Coronary artery (tissue), 2 donors: ENCODE data around the gene SH3TC2.

Source experiments
- DNase-seq: peaks from one replicate; pipeline ENCODE4 v3.0.0-alpha.2; 2017; ENCODE audit warnings: low spot score
- H3K27ac ChIP-seq, 2 donors: fragments of 200-600 bp; sonication (generic); one replicate each; pipeline ENCODE4 v1.5.1; 2016 to 2019
- H3K4me3 ChIP-seq: fragments of 200-600 bp; sonication (generic); 2 replicates; pipeline ENCODE4 v1.5.1; 2016; ENCODE audit warnings: mild to moderate bottlenecking, moderate library complexity
- CTCF ChIP-seq: fragments of 200-600 bp; sonication (generic); IDR thresholded peaks from one replicate; pipeline ENCODE4 v1.5.1; 2019; ENCODE audit warnings: antibody characterized with exemption

Gene SH3TC2

GRCh38 chr5:149072791-149073190, 9.9 kb upstream of the SH3TC2 start:
- Histone ChIP-seq H3K27ac (no peak overlapping the region), H3K4me3 (no peak overlapping the region)
- no peak for DNase-seq
- TF ChIP-seq CTCF: no peak

- TF ChIP-seq CTCF: no peak
- no peak for DNase-seq
- no peak overlapping the region for H3K27ac ChIP-seq
These were observed 9.5 kb upstream of the SH3TC2 start for GRCh38 chr5:149072376-149072775.

GRCh38 chr5:149071756-149072155, 8.9 kb upstream of the SH3TC2 start:
- Histone ChIP-seq H3K4me3 (no peak overlapping the region), H3K27ac (no peak overlapping the region)
- no peak for DNase-seq
- TF ChIP-seq CTCF: no peak

More at GRCh38 chr5:149072376-149072775, 9.5 kb upstream of the SH3TC2 start:
- no peak overlapping the region for H3K4me3 ChIP-seq

GRCh38 chr5:149071216-149071615, 8.4 kb upstream of the SH3TC2 start:
- no peak overlapping the region for H3K27ac ChIP-seq
- DNase-seq: no peak
- TF ChIP-seq CTCF: no peak

GRCh38 chr5:149069711-149070110, 6.8 kb upstream of the SH3TC2 start:
- no peak overlapping the region for H3K4me3 ChIP-seq
- H3K27ac ChIP-seq: no peak overlapping the region
- no peak for DNase-seq
- no peak for TF ChIP-seq CTCF

More at GRCh38 chr5:149071216-149071615, 8.4 kb upstream of the SH3TC2 start:
- no peak overlapping the region for H3K4me3 ChIP-seq

- no peak for DNase-seq
- peak overlapping the region in 1 of 2 donors; percentile 11 for H3K27ac ChIP-seq
- no peak for TF ChIP-seq CTCF
- H3K4me3 ChIP-seq: no peak overlapping the region
These were observed 1.1 kb upstream of the SH3TC2 start for GRCh38 chr5:149063896-149064478.

GRCh38 chr5:149062371-149063016, 368 bp downstream of the SH3TC2 start:
- peak overlapping the region in 1 of 2 donors; percentile 71 for H3K27ac ChIP-seq
- no peak for DNase-seq
- no peak overlapping the region for H3K4me3 ChIP-seq
- TF ChIP-seq CTCF: no peak
